IPS-15b (cell line): ENCODE measurements around the gene PASK.

Experiments
- H3K27me3 ChIP-seq: one replicate; pipeline ENCODE4 v1.6.1; 2013; ENCODE audit warnings: low read length; ENCODE audit not compliant: control insufficient read depth, insufficient read depth
- H3K36me3 ChIP-seq: one replicate; pipeline ENCODE4 v1.6.1; 2013; ENCODE audit warnings: low read length; ENCODE audit not compliant: control insufficient read depth, insufficient read depth
- H3K4me1 ChIP-seq: one replicate; pipeline ENCODE4 v1.6.1; 2013; ENCODE audit warnings: mild to moderate bottlenecking, low read length; ENCODE audit not compliant: control insufficient read depth, insufficient read depth
- H3K4me3 ChIP-seq: one replicate; pipeline ENCODE4 v1.5.1; 2013; ENCODE audit warnings: low read depth, low read length
- H3K9ac ChIP-seq: one replicate; pipeline ENCODE4 v1.6.1; 2013; ENCODE audit warnings: low read depth, mild to moderate bottlenecking, low read length
- H3K9me3 ChIP-seq: one replicate; pipeline ENCODE4 v1.6.1; 2013; ENCODE audit warnings: mild to moderate bottlenecking, low read length; ENCODE audit not compliant: control insufficient read depth, insufficient read depth

PASK gene

GRCh38 chr2:241188361-241189092 is 39.3 kb upstream of the PASK start, which contains the start of gene ANO7:
ANO7 (plus strand) TSS chr2:241188677; CDS start chr2:241190064, 1,387 bp downstream.
- Histone ChIP-seq H3K36me3 (no peaks in the 10 kb centered on the region), H3K9me3 (no peaks in the 10 kb centered on the region), H3K27me3 (no peaks in the 10 kb centered on the region), H3K9ac (no peak within 1 kb of the TSS), H3K4me3 (no peak within 1 kb of the TSS), H3K4me1 (peaks cover 4% of the 10 kb centered on the region)

- Histone ChIP-seq H3K9ac (no peak overlapping the region), H3K36me3 (no peaks in the 10 kb centered on the region), H3K27me3 (no peaks in the 10 kb centered on the region), H3K9me3 (no peaks in the 10 kb centered on the region), H3K4me3 (no peak overlapping the region), H3K4me1 (peaks cover 4% of the 10 kb centered on the region)
Measured at GRCh38 chr2:241187918-241188234, 38.6 kb upstream of the PASK start.

GRCh38 chr2:241187101-241187917 is 38.0 kb upstream of the PASK start:
- Histone ChIP-seq H3K36me3 (no peaks in the 10 kb centered on the region), H3K4me3 (no peak overlapping the region), H3K9ac (no peak overlapping the region), H3K4me1 (peaks cover 4% of the 10 kb centered on the region), H3K27me3 (no peaks in the 10 kb centered on the region), H3K9me3 (no peaks in the 10 kb centered on the region)

GRCh38 chr2:241185961-241186360 is 36.7 kb upstream of the PASK start:
- no peak overlapping the region for H3K4me3 ChIP-seq
- H3K27me3 ChIP-seq, result no peaks in the 10 kb centered on the region
- H3K36me3 ChIP-seq, result no peaks in the 10 kb centered on the region
- no peak overlapping the region for H3K9ac ChIP-seq
- no peaks in the 10 kb centered on the region for H3K9me3 ChIP-seq
- peaks cover 4% of the 10 kb centered on the region for H3K4me1 ChIP-seq

DNA sequence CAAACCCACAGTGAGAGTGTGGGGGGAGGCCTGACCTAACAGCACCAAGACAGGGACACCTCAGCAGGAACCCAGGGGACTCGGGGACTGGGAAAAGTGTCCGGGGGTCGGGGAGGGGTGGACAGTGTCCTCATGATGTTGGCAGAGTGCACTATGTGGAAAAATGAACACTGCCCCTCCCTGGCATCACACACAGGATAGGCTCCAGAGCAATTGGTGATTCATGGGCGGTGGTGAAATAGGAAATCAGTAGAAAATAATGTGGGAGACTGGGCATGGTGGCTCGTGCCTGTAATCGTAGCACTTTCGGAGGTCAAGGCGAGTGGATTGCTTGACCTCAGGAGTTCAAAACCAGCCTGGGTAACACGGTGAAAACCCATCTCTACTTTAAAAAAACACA is 35.6 kb upstream of the PASK start:
- no peaks in the 10 kb centered on the region for H3K27me3 ChIP-seq
- H3K9me3 ChIP-seq, result no peaks in the 10 kb centered on the region
- H3K36me3 ChIP-seq, result no peaks in the 10 kb centered on the region
- no peak overlapping the region for H3K9ac ChIP-seq
- peaks cover 4% of the 10 kb centered on the region for H3K4me1 ChIP-seq
- no peak overlapping the region for H3K4me3 ChIP-seq

DNA sequence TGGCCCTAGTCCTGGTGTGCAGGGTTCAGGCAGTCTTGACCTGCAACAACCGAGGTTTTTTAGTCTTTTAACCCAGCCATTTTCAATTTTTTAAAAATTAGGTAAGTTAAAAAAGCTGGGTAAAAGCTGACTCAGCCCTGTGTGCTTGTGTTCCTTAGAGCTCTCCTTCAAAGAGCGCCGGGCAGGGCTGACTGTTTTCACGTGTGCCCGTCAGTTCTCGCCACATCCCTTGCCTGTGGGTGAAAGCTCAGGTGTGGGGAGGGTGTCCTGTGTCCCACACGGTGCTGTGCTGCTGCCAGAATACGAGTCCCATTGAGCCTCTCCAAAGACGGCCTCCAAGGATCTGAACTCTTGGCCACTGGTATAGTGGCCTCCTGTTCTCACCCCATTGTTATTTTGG is 33.9 kb upstream of the PASK start:
- Histone ChIP-seq H3K9ac (no peak overlapping the region), H3K4me3 (no peak overlapping the region), H3K9me3 (no peaks in the 10 kb centered on the region), H3K4me1 (peaks cover 4% of the 10 kb centered on the region), H3K36me3 (no peaks in the 10 kb centered on the region), H3K27me3 (no peaks in the 10 kb centered on the region)

GRCh38 chr2:241182531-241183133 is 33.4 kb upstream of the PASK start:
- no peak overlapping the region for H3K4me3 ChIP-seq
- H3K9me3 ChIP-seq, result no peaks in the 10 kb centered on the region
- no peak overlapping the region for H3K9ac ChIP-seq
- H3K27me3 ChIP-seq, result no peaks in the 10 kb centered on the region
- no peaks in the 10 kb centered on the region for H3K4me1 ChIP-seq
- no peaks in the 10 kb centered on the region for H3K36me3 ChIP-seq

GRCh38 chr2:241182126-241182525 is 32.9 kb upstream of the PASK start:
- Histone ChIP-seq H3K4me1 (no peaks in the 10 kb centered on the region), H3K4me3 (no peak overlapping the region), H3K9me3 (no peaks in the 10 kb centered on the region), H3K9ac (no peak overlapping the region), H3K36me3 (no peaks in the 10 kb centered on the region), H3K27me3 (no peaks in the 10 kb centered on the region)

GRCh38 chr2:241180495-241180894 is 31.2 kb upstream of the PASK start:
- no peaks in the 10 kb centered on the region for H3K27me3 ChIP-seq
- H3K36me3 ChIP-seq, result no peaks in the 10 kb centered on the region
- no peak overlapping the region for H3K4me3 ChIP-seq
- H3K9me3 ChIP-seq, result no peaks in the 10 kb centered on the region
- H3K9ac ChIP-seq, result no peak overlapping the region
- H3K4me1 ChIP-seq, result no peaks in the 10 kb centered on the region

GRCh38 chr2:241179899-241180298 is 30.6 kb upstream of the PASK start:
- Histone ChIP-seq H3K4me1 (no peaks in the 10 kb centered on the region), H3K36me3 (no peaks in the 10 kb centered on the region), H3K9me3 (no peaks in the 10 kb centered on the region), H3K4me3 (no peak overlapping the region), H3K27me3 (no peaks in the 10 kb centered on the region), H3K9ac (no peak overlapping the region)

- H3K4me3 ChIP-seq, result no peak overlapping the region
- H3K4me1 ChIP-seq, result no peaks in the 10 kb centered on the region
- no peaks in the 10 kb centered on the region for H3K27me3 ChIP-seq
- H3K9ac ChIP-seq, result no peak overlapping the region
- H3K9me3 ChIP-seq, result no peaks in the 10 kb centered on the region
- H3K36me3 ChIP-seq, result no peaks in the 10 kb centered on the region
Measured at GRCh38 chr2:241178961-241179360, 29.7 kb upstream of the PASK start.
